Stimulated activated CD8-positive, alpha-beta memory T cell treated with anti-CD3 and anti-CD28 coated beads, Interleukin-4, amount 100 ng/mL, for 48 hours (primary cell): ENCODE measurements around the gene QRFP.

Experiments
- DNase-seq: peaks from one replicate; pipeline ENCODE4 v3.0.0-alpha.2; 2020

QRFP gene

GRCh38 chr9:130896233-130897014 lies at the start of gene QRFP:
Gene QRFP (minus strand): TSS chr9:130896812. CDS start chr9:130893838, 2,974 bp downstream.
- no peak for DNase-seq

- DNase-seq: no peak
Observed at GRCh38 chr9:130945173-130945572, 48.6 kb upstream of the QRFP start.

- DNase-seq: no peak
Observed at GRCh38 chr9:130944510-130945058, 48.0 kb upstream of the QRFP start.

GRCh38 chr9:130943777-130944176 lies 47.2 kb upstream of the QRFP start:
- DNase-seq: no peak

GRCh38 chr9:130943221-130943620 lies 46.6 kb upstream of the QRFP start:
- DNase-seq: no peak

GRCh38 chr9:130942679-130943078 lies 46.1 kb upstream of the QRFP start:
- no peak for DNase-seq

- DNase-seq: no peak
Observed at GRCh38 chr9:130942084-130942483, 45.5 kb upstream of the QRFP start.

- DNase-seq: peak; percentile 87
Observed at GRCh38 chr9:130940693-130941576, 44.3 kb upstream of the QRFP start.

- DNase-seq: no peak
Observed at GRCh38 chr9:130940027-130940549, 43.5 kb upstream of the QRFP start.

GRCh38 chr9:130939405-130940026 lies 42.9 kb upstream of the QRFP start:
- peak; percentile 37 for DNase-seq

GRCh38 chr9:130938652-130939404 lies 42.2 kb upstream of the QRFP start, which contains the start of gene FIBCD1:
Gene FIBCD1 (minus strand): TSS chr9:130939247. CDS start chr9:130938607, 640 bp downstream.
- peak; percentile 47 for DNase-seq

GRCh38 chr9:130938184-130938651 lies 41.6 kb upstream of the QRFP start:
- no peak for DNase-seq

- DNase-seq: no peak
Observed at GRCh38 chr9:130937146-130938076, 40.8 kb upstream of the QRFP start.

GRCh38 chr9:130936285-130937117 lies 39.9 kb upstream of the QRFP start:
- DNase-seq: no peak

GRCh38 chr9:130935648-130936271 lies 39.1 kb upstream of the QRFP start:
- no peak for DNase-seq

- no peak for DNase-seq
Observed at GRCh38 chr9:130934702-130935647, 38.4 kb upstream of the QRFP start.

- no peak for DNase-seq
Observed at GRCh38 chr9:130934246-130934645, 37.6 kb upstream of the QRFP start.
